Measurements from ENCODE around the gene MEP1A.
"Not testable (repeated sequence)": the region's sequence is repeated elsewhere in the genome, so short reads cannot be mapped to it uniquely, and the experiment has no call there.

MEP1A gene

DNA sequence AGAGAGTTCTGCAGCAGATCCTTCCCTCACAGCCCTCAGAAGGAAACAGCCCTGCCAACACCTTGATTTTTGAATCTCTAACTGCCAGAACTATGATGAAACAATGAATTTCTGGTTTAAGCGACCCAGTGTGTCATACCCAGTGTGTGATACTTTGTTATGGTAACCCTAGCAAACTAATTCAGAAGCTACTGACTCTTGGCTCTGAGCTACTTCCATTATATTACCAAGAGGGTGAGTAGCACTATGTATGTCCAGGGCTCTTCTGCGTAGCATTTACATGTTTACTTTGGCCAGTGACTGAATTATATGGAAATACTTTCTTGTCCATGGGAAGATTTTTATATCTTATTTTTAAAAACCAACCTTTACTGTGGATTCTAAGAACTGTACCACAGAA is 29.7 kb upstream of the MEP1A start:
- ChIA-PET POLR2A (ENCODE audit: low non-redundant PET) (no interaction called here), CTCF (interaction anchor here (0.7 kb wide), 1 partner anchor 513 kb away, joined by 3 read pairs; no protein-coding TSS in a partner anchor)
- TF ChIP-seq, protein P1, sequence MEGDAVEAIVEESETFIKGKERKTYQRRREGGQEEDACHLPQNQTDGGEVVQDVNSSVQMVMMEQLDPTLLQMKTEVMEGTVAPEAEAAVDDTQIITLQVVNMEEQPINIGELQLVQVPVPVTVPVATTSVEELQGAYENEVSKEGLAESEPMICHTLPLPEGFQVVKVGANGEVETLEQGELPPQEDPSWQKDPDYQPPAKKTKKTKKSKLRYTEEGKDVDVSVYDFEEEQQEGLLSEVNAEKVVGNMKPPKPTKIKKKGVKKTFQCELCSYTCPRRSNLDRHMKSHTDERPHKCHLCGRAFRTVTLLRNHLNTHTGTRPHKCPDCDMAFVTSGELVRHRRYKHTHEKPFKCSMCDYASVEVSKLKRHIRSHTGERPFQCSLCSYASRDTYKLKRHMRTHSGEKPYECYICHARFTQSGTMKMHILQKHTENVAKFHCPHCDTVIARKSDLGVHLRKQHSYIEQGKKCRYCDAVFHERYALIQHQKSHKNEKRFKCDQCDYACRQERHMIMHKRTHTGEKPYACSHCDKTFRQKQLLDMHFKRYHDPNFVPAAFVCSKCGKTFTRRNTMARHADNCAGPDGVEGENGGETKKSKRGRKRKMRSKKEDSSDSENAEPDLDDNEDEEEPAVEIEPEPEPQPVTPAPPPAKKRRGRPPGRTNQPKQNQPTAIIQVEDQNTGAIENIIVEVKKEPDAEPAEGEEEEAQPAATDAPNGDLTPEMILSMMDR (conservative IDR thresholded peaks at IDR 0.05; ENCODE audit: low read depth) = no peak
- no peak for DNase-seq (ENCODE audit: low spot score)
- no peak overlapping the region for H3K27ac ChIP-seq

DNA sequence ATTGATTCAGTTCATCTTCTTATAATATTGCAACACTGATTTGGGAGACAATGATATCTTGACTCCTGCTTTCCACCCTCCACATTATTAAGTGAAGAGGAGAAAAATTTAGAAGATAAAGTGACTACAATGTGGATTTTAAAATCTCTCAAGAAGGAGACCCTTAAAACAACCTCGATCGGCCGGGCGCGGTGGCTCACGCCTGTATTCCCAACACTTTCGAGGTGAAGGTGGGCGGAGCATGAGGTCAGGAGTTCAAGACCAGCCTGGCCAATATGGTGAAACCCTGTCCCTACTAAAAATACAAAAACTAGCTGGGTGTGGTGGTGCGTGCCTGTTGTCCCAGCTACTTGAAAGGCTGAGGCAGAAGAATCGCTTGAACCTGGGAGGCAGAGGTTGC is 28.9 kb upstream of the MEP1A start:
- H3K27ac ChIP-seq; POLR2A ChIA-PET (ENCODE audit: low non-redundant PET); CTCF ChIA-PET; DNase-seq (ENCODE audit: low spot score): not testable (repeated sequence)

DNA sequence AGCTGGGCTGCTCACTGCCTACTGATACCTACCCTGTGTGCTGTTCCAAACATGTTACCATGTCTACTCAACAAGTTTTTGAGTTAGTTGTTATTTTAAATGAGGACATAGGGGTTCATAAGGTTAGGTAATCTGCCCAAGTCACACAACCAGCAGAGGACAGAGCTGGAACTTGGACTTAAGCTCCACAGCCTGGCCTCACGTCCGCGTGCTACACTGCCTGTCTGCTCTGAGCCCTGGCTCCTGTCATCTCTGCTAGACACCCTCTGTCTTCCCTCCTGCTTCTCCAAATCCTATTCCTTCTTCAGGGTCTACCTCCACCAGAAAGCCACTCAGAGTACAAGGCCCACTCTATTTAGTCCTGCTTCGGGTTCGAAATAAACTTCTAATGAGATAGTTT is 28.2 kb upstream of the MEP1A start:
- CTCF ChIA-PET = no interaction called here
- H3K27ac ChIP-seq = no peak overlapping the region
- TF ChIP-seq, protein P1 (conservative IDR thresholded peaks at IDR 0.05; ENCODE audit: low read depth) = no peak
- POLR2A ChIA-PET (ENCODE audit: low non-redundant PET) = no interaction called here
- no peak for DNase-seq (ENCODE audit: low spot score)

DNA sequence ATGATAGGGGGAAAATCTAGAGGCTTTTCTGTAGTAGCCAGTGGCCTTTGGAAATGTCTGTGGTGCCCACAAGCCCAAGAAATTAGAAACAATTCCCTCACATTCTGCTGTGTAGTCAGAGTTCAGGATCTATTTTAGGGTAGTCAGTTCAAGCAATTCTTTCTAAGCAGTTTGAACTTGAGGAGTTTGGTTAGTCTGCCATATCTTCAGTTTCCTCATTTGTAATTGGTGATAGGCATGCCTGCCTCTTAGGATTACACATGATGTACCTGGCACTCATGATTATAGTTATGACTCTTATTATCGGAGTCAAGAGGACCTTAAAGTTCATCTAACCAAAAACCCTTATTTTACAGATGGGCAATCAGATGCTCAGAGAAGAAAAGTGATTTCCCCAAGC is 21.2 kb upstream of the MEP1A start:
- TF ChIP-seq, protein P1 (conservative IDR thresholded peaks at IDR 0.05; ENCODE audit: low read depth) = no peak
- ChIA-PET CTCF (no interaction called here), POLR2A (ENCODE audit: low non-redundant PET) (no interaction called here)
- no peak overlapping the region for H3K27ac ChIP-seq
- no peak for DNase-seq (ENCODE audit: low spot score)

DNA sequence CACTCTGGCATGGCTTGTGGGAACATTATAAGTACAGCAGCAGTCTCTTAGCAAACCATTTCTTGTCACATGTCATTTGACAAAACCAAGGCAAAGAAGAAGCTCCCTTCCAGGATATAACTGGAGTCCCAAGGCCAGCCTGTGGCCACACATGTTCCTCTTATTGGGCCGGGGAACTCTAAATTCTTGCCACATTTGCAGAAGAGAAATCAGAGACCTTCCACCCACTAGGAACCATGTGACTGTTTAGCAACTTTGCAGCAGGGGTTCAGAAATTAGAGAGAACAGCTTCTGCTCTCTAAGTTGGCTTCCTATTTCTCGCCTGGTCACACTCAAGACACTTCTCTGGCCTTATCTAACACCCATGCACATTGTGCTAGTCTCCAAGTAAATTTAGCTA is 20.4 kb upstream of the MEP1A start:
- ChIA-PET CTCF (interaction anchor here (0.7 kb wide), 1 partner anchor 404 kb away, joined by 6 read pairs; no protein-coding TSS in a partner anchor), POLR2A (ENCODE audit: low non-redundant PET) (no interaction called here)
- no peak overlapping the region for H3K27ac ChIP-seq
- DNase-seq (ENCODE audit: low spot score) = no peak
- TF ChIP-seq, protein P1 (conservative IDR thresholded peaks at IDR 0.05; ENCODE audit: low read depth) = no peak

DNA sequence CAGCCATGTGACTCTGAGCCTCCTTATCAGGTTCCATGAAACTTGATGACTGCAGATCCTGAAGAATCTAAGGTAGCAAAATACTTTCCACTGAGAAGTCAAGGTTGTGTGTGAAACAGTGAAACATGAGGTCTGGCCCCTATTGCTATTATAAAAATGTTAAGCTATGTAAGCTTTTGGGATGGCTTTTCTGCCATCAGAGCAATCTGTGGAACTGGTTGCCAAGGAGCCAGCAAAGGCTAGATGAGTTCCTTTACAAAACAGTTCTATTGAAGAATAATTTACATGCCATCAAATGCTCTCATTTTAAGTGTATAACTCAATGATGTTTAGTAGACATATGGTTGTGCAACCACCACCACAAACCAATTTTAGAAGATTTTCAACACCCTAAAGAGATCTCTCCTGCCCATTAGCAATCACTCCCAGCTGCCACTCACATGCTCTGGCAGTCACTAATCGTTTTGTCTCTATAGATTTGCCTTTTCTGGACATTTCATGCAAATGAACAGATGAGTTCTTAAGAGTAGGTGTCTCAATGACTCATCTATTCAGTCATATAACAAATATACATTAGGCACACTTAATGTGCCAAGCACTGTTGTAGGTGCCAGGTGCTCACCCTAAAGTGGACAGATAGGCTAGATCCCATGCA is 19.9 kb upstream of the MEP1A start:
- TF ChIP-seq, protein P1 (conservative IDR thresholded peaks at IDR 0.05; ENCODE audit: low read depth) = no peak
- ChIA-PET POLR2A (ENCODE audit: low non-redundant PET) (no interaction called here), CTCF (interaction anchor here (0.7 kb wide), 1 partner anchor 404 kb away, joined by 6 read pairs; no protein-coding TSS in a partner anchor)
- H3K27ac ChIP-seq = no peak overlapping the region
- no peak for DNase-seq (ENCODE audit: low spot score)

DNA sequence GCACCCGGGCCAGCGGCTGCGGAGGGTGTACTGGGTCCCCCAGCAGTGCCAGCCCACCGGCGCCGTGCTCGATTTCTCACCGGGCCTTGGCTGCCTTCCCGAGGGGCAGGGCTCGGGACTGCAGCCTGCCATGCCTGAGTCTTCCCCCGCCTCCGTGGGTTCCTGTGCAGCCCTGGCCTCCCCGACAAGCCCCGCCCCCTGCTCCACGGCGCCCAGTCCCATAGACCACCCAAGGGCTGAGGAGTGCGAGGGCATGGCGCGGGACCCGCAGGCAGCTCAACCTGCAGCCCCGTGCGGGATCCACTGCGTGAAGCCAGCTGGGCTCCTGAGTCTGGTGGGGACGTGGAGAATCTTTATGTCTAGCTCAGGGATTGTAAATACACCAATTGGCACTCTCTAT is 18.5 kb upstream of the MEP1A start:
- CTCF ChIA-PET; POLR2A ChIA-PET (ENCODE audit: low non-redundant PET); H3K27ac ChIP-seq; DNase-seq (ENCODE audit: low spot score): not testable (repeated sequence)

Data from RWPE1 (cell line).